ENCODE results near the gene RAB6B.

The RAB6B gene

DNA sequence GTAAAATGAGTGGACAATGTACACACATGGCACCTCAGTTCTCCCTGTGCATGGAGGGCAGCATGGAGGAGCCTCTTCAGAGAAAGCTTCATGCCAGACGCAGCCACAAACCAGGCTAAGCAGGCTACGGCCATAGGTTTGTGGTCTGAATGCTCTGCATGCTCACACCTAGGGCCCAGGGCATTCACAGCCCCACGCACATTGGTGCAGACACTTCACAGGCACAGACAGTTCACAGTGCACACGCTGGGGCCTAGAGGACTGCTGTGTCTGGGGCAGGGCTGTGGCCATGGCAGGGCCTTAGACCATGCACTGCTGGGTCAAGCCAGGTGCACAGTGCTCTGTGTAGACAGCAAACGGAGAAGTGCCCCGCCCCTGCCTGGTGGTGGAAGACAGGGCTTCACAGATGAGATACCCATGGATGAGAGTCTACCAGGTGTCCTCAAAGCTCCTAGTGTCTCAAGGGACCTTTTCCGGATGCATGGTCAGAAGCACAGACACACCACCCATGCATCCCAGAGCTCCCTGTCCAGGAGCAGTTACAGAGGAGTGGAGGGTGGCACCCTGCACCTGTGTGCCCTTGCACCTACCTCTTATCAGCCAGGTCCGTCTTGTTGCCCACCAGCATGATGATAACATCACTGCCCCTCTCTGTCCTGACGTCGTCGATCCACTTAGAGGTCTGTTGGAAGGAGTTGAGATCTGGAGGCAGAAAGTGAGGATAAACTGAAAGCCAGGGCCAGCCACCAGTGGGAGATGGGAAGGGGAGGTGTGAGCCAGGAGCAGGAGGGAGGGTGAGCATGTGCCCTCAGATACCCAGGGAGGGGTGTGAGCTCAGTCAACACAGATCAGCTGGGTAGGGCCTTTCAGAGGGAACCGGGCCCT, 56.5 kb downstream of the RAB6B start:
- Histone ChIP-seq H3K27ac (ENCODE audit: poor library complexity, severe bottlenecking) (no peak overlapping the region), H3K36me3 (ENCODE audit: low read depth) (no peaks in the 10 kb centered on the region), H3K4me1 (ENCODE audit: insufficient read depth, poor library complexity, severe bottlenecking) (no peaks in the 10 kb centered on the region), H3K4me3 (ENCODE audit: severe bottlenecking) (no peak overlapping the region), H3K9me3 (ENCODE audit: severe bottlenecking) (no peaks in the 10 kb centered on the region), H3K27me3 (ENCODE audit: insufficient read depth, poor library complexity, severe bottlenecking) (no peaks in the 10 kb centered on the region)
- DNase-seq (ENCODE audit: low spot score) (no peak), ATAC-seq (ENCODE audit: low read depth) (no peak)
- TF ChIP-seq, protein P1, sequence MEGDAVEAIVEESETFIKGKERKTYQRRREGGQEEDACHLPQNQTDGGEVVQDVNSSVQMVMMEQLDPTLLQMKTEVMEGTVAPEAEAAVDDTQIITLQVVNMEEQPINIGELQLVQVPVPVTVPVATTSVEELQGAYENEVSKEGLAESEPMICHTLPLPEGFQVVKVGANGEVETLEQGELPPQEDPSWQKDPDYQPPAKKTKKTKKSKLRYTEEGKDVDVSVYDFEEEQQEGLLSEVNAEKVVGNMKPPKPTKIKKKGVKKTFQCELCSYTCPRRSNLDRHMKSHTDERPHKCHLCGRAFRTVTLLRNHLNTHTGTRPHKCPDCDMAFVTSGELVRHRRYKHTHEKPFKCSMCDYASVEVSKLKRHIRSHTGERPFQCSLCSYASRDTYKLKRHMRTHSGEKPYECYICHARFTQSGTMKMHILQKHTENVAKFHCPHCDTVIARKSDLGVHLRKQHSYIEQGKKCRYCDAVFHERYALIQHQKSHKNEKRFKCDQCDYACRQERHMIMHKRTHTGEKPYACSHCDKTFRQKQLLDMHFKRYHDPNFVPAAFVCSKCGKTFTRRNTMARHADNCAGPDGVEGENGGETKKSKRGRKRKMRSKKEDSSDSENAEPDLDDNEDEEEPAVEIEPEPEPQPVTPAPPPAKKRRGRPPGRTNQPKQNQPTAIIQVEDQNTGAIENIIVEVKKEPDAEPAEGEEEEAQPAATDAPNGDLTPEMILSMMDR (IDR thresholded peaks at IDR 0.05; ENCODE audit: poor library complexity, severe bottlenecking), result no peak

DNA sequence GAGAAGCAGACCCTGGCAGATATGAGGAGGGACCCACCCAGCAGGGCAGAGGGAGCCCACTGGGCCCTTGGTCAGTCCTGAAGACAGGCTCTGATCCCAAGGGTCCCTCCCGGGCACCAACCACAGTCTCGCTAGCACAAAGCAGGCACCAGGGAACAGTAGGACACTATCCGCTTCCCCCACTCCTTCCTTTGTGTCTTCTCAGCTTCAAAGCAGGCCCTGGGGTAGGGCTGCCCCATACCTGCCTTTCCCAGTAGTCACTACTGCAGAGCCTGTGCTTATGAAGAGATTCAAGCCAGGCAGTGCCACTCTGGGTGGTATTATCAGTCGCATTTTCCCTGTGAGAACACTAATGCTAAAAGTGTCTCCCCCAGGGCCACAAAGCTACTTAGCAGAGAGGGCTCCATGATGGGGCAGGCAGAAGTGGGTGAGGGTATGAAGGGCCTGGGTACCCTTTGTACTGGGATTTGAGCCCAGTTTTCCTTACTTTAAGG, 57.3 kb downstream of the RAB6B start:
- H3K9me3 ChIP-seq (ENCODE audit: severe bottlenecking), result no peaks in the 10 kb centered on the region
- H3K4me1 ChIP-seq (ENCODE audit: insufficient read depth, poor library complexity, severe bottlenecking), result no peaks in the 10 kb centered on the region
- no peak for ATAC-seq (ENCODE audit: low read depth)
- no peaks in the 10 kb centered on the region for H3K27me3 ChIP-seq (ENCODE audit: insufficient read depth, poor library complexity, severe bottlenecking)
- H3K36me3 ChIP-seq (ENCODE audit: low read depth), result no peaks in the 10 kb centered on the region
- no peak overlapping the region for H3K4me3 ChIP-seq (ENCODE audit: severe bottlenecking)
- no peak overlapping the region for H3K27ac ChIP-seq (ENCODE audit: poor library complexity, severe bottlenecking)
- TF ChIP-seq, protein P1 (IDR thresholded peaks at IDR 0.05; ENCODE audit: poor library complexity, severe bottlenecking), result no peak
- no peak for DNase-seq (ENCODE audit: low spot score)

DNA sequence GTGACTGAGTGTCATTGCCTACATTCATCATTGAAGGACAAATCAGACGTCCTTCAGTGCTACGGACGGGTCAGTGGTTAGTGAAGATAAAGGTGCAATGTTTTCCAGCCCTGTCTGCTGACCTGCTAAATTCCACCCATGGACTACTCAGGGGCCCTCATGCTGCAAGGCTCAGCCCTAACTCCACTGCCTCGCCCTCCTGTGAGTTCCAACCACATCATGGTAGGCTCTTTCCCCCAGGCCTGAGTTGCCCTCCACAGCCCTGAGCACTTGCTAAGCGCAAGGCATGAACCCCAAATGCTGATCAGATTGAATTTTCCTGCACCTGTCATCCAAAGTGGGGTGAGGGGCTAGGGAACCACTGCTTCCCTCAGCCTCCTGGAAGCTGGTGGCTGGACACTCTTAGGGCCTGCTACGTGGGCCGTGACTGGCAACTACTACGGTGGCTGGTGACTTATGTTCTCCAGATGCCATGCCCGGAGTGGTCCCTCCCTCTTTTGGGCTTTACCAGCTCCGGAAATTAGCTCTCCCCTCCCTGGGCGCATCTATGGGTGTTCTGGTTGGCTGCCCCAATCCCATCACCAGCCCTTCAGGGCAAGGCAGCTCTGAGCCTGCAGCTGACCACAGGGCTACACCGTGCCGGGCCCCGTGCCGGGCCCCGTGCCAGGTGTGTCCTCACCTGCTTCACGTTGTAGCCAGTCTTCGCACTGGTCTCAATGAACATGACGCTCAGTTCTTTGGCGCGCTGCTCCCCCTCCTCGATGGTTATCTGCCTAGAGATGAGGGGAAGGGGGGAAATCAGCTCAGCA, 58.0 kb downstream of the RAB6B start:
- Histone ChIP-seq H3K27me3 (ENCODE audit: insufficient read depth, poor library complexity, severe bottlenecking) (no peaks in the 10 kb centered on the region), H3K9me3 (ENCODE audit: severe bottlenecking) (no peaks in the 10 kb centered on the region), H3K4me1 (ENCODE audit: insufficient read depth, poor library complexity, severe bottlenecking) (no peaks in the 10 kb centered on the region), H3K4me3 (ENCODE audit: severe bottlenecking) (no peak overlapping the region), H3K36me3 (ENCODE audit: low read depth) (no peaks in the 10 kb centered on the region), H3K27ac (ENCODE audit: poor library complexity, severe bottlenecking) (no peak overlapping the region)
- ATAC-seq (ENCODE audit: low read depth) (no peak), DNase-seq (ENCODE audit: low spot score) (no peak)
- TF ChIP-seq, protein P1 (IDR thresholded peaks at IDR 0.05; ENCODE audit: poor library complexity, severe bottlenecking), result no peak

DNA sequence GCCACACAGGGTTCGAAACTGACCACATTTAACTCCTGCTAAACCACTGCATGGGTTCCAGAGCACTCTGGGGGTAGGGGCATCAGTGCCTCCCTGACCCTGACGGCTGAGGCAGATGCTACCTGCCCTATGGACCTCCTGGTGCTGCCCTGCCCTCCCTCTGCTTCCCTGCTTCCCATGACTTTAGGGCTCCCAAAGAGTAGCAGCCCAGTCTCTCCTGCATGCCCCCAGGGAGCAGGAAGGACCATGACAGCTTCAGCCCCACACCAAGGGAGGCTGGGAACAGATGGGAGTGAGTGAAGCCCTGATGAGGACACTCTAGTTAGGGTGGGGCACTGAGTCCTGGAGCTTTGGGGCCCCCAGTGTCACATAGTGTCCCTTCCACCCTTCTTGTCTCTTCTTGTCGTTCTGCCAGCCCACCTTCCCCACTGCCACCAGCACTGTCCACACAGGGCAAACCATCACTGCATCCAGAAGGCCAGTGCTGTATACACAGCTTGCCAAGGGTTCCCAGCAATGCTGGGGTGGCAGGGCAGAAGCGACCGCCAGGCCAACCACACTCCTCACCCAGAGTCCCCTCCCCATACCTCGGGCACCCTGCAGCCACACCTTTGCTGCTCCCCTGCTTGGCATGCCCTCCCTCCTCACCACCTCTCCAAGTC, 59.1 kb downstream of the RAB6B start:
- no peak overlapping the region for H3K27ac ChIP-seq (ENCODE audit: poor library complexity, severe bottlenecking)
- no peak overlapping the region for H3K4me3 ChIP-seq (ENCODE audit: severe bottlenecking)
- H3K4me1 ChIP-seq (ENCODE audit: insufficient read depth, poor library complexity, severe bottlenecking), result no peaks in the 10 kb centered on the region
- ATAC-seq (ENCODE audit: low read depth), result no peak
- no peaks in the 10 kb centered on the region for H3K36me3 ChIP-seq (ENCODE audit: low read depth)
- no peaks in the 10 kb centered on the region for H3K9me3 ChIP-seq (ENCODE audit: severe bottlenecking)
- no peaks in the 10 kb centered on the region for H3K27me3 ChIP-seq (ENCODE audit: insufficient read depth, poor library complexity, severe bottlenecking)
- TF ChIP-seq, protein P1 (IDR thresholded peaks at IDR 0.05; ENCODE audit: poor library complexity, severe bottlenecking), result no peak
- DNase-seq (ENCODE audit: low spot score), result no peak
